Measurements from ENCODE around the gene RNF125. TPM values are rescaled to one million over a fixed set of nuclear protein-coding genes. Genes with fewer than 3 reads are reported as not detected.

The RNF125 gene
- total and polyA plus RNA-seq, 10 donors, result 1.8 to 12.9 (median 9.1) TPM

Other genes starting within 250 kb of the RNF125 start
- 10 to 100 TPM; 46.4 to 64.5 (median 53.3) TPM for gene TRAPPC8, start 75.7 kb upstream of the RNF125 start, total RNA-seq
- 10 to 100 TPM; 17.6 to 19.6 (median 19.4) TPM for gene TRAPPC8, start 75.7 kb upstream of the RNF125 start, polyA plus RNA-seq
- gene RNF138, start 73.0 kb downstream of the RNF125 start, total RNA-seq, result 10 to 100 TPM; 30.3 to 57.1 (median 43.4) TPM
- 10 to 100 TPM; 15.9 to 24.6 (median 17.3) TPM for gene RNF138, start 73.0 kb downstream of the RNF125 start, polyA plus RNA-seq
- gene MEP1B, start 171.2 kb downstream of the RNF125 start, total RNA-seq, result under 1 TPM in 2 of 7 donors, not detected in 5; 0.26 to 0.27 TPM
- gene MEP1B, start 171.2 kb downstream of the RNF125 start, polyA plus RNA-seq, result not detected